ENCODE measurements around the gene NFKB2. TPM values are rescaled to one million over a fixed set of nuclear protein-coding genes. Genes with fewer than 3 reads are reported as not detected.

NFKB2 gene
- total and polyA plus RNA-seq, 2 of the 8 experiments (the other 6 are each of a cell fraction or from before 2014, with no cell fraction given): 20.4 to 31.4 TPM

DNA sequence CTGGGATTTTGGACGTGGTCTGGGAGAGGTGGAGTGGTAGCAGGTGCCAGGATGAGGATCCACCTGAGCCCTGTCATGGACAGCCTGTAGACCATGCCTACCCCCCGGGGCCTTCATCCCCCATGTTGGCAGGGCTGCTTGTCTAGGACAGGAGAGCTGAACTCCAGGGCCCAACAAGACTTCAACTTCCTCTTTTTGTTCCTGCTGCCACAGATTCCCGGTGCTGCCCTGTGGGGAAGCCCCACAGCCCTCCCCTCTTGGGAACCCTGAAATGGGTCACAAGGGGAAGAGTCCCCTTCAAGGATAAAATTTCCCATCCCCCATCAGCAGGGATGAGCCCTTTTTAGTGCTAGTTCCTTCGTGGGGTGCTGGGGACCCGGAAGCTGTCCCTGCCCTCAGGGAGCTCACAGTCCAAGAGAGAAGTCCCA, 38.1 kb downstream of the NFKB2 start (continued):
- TF ChIP-seq, protein P1, sequence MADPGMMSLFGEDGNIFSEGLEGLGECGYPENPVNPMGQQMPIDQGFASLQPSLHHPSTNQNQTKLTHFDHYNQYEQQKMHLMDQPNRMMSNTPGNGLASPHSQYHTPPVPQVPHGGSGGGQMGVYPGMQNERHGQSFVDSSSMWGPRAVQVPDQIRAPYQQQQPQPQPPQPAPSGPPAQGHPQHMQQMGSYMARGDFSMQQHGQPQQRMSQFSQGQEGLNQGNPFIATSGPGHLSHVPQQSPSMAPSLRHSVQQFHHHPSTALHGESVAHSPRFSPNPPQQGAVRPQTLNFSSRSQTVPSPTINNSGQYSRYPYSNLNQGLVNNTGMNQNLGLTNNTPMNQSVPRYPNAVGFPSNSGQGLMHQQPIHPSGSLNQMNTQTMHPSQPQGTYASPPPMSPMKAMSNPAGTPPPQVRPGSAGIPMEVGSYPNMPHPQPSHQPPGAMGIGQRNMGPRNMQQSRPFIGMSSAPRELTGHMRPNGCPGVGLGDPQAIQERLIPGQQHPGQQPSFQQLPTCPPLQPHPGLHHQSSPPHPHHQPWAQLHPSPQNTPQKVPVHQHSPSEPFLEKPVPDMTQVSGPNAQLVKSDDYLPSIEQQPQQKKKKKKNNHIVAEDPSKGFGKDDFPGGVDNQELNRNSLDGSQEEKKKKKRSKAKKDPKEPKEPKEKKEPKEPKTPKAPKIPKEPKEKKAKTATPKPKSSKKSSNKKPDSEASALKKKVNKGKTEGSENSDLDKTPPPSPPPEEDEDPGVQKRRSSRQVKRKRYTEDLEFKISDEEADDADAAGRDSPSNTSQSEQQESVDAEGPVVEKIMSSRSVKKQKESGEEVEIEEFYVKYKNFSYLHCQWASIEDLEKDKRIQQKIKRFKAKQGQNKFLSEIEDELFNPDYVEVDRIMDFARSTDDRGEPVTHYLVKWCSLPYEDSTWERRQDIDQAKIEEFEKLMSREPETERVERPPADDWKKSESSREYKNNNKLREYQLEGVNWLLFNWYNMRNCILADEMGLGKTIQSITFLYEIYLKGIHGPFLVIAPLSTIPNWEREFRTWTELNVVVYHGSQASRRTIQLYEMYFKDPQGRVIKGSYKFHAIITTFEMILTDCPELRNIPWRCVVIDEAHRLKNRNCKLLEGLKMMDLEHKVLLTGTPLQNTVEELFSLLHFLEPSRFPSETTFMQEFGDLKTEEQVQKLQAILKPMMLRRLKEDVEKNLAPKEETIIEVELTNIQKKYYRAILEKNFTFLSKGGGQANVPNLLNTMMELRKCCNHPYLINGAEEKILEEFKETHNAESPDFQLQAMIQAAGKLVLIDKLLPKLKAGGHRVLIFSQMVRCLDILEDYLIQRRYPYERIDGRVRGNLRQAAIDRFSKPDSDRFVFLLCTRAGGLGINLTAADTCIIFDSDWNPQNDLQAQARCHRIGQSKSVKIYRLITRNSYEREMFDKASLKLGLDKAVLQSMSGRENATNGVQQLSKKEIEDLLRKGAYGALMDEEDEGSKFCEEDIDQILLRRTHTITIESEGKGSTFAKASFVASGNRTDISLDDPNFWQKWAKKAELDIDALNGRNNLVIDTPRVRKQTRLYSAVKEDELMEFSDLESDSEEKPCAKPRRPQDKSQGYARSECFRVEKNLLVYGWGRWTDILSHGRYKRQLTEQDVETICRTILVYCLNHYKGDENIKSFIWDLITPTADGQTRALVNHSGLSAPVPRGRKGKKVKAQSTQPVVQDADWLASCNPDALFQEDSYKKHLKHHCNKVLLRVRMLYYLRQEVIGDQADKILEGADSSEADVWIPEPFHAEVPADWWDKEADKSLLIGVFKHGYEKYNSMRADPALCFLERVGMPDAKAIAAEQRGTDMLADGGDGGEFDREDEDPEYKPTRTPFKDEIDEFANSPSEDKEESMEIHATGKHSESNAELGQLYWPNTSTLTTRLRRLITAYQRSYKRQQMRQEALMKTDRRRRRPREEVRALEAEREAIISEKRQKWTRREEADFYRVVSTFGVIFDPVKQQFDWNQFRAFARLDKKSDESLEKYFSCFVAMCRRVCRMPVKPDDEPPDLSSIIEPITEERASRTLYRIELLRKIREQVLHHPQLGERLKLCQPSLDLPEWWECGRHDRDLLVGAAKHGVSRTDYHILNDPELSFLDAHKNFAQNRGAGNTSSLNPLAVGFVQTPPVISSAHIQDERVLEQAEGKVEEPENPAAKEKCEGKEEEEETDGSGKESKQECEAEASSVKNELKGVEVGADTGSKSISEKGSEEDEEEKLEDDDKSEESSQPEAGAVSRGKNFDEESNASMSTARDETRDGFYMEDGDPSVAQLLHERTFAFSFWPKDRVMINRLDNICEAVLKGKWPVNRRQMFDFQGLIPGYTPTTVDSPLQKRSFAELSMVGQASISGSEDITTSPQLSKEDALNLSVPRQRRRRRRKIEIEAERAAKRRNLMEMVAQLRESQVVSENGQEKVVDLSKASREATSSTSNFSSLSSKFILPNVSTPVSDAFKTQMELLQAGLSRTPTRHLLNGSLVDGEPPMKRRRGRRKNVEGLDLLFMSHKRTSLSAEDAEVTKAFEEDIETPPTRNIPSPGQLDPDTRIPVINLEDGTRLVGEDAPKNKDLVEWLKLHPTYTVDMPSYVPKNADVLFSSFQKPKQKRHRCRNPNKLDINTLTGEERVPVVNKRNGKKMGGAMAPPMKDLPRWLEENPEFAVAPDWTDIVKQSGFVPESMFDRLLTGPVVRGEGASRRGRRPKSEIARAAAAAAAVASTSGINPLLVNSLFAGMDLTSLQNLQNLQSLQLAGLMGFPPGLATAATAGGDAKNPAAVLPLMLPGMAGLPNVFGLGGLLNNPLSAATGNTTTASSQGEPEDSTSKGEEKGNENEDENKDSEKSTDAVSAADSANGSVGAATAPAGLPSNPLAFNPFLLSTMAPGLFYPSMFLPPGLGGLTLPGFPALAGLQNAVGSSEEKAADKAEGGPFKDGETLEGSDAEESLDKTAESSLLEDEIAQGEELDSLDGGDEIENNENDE (IDR thresholded peaks at IDR 0.05; ENCODE audit: insufficient replicate concordance, low read length): no peak
- no peak for TF ChIP-seq CBX8 (IDR thresholded peaks at IDR 0.05; ENCODE audit: borderline replicate concordance, low read depth, low read length)
- TF ChIP-seq RNF2 (IDR thresholded peaks at IDR 0.05; ENCODE audit: borderline replicate concordance, low read depth, low read length, missing control alignments, poor library complexity, severe bottlenecking): no peak
